ENCODE measurements around the gene PACRG.
A peak's percentile ranks its signal among the peaks of the same experiment; 100 is the strongest.

Gene PACRG

GRCh38 chr6:163176097-163176496, 448.3 kb downstream of the PACRG start:
- H3K4me1 Mint-ChIP-seq = peaks cover 31% of the 10 kb centered on the region
- TF ChIP-seq CTCF (IDR thresholded peaks at IDR 0.05) = no peak
- H3K27ac Mint-ChIP-seq = no peak overlapping the region
- H3K36me3 Mint-ChIP-seq (ENCODE audit: low read depth) = no peaks in the 10 kb centered on the region
- no peak for DNase-seq
- no peaks in the 10 kb centered on the region for H3K9me3 Mint-ChIP-seq
- no peaks in the 10 kb centered on the region for H3K27me3 Mint-ChIP-seq (ENCODE audit: low read depth, poor library complexity)
- no peak overlapping the region for H3K4me3 Mint-ChIP-seq

- H3K4me3 Mint-ChIP-seq = no peak overlapping the region
- H3K27me3 Mint-ChIP-seq (ENCODE audit: low read depth, poor library complexity) = no peaks in the 10 kb centered on the region
- DNase-seq = no peak
- H3K4me1 Mint-ChIP-seq = peaks cover 40% of the 10 kb centered on the region
- H3K9me3 Mint-ChIP-seq = no peaks in the 10 kb centered on the region
- H3K27ac Mint-ChIP-seq = no peak overlapping the region
- TF ChIP-seq CTCF (IDR thresholded peaks at IDR 0.05) = no peak
- no peaks in the 10 kb centered on the region for H3K36me3 Mint-ChIP-seq (ENCODE audit: low read depth)
Observed at GRCh38 chr6:163177007-163177406, 449.2 kb downstream of the PACRG start.

- H3K27me3 Mint-ChIP-seq (ENCODE audit: low read depth, poor library complexity) = no peaks in the 10 kb centered on the region
- DNase-seq = no peak
- H3K27ac Mint-ChIP-seq = no peak overlapping the region
- TF ChIP-seq CTCF (IDR thresholded peaks at IDR 0.05) = no peak
- H3K9me3 Mint-ChIP-seq = no peaks in the 10 kb centered on the region
- H3K4me1 Mint-ChIP-seq = peaks cover 46% of the 10 kb centered on the region
- no peaks in the 10 kb centered on the region for H3K36me3 Mint-ChIP-seq (ENCODE audit: low read depth)
- no peak overlapping the region for H3K4me3 Mint-ChIP-seq
Observed at GRCh38 chr6:163177892-163178420, 450.2 kb downstream of the PACRG start.

GRCh38 chr6:163179061-163179460, 451.3 kb downstream of the PACRG start:
- Mint-ChIP-seq H3K27ac (no peak overlapping the region), H3K4me1 (peaks cover 48% of the 10 kb centered on the region), H3K9me3 (no peaks in the 10 kb centered on the region), H3K4me3 (no peak overlapping the region), H3K36me3 (ENCODE audit: low read depth) (no peaks in the 10 kb centered on the region), H3K27me3 (ENCODE audit: low read depth, poor library complexity) (no peaks in the 10 kb centered on the region)
- TF ChIP-seq CTCF (IDR thresholded peaks at IDR 0.05) = no peak
- DNase-seq = no peak

- no peak for TF ChIP-seq CTCF (IDR thresholded peaks at IDR 0.05)
- Mint-ChIP-seq H3K27me3 (ENCODE audit: low read depth, poor library complexity) (no peaks in the 10 kb centered on the region), H3K9me3 (no peaks in the 10 kb centered on the region), H3K36me3 (ENCODE audit: low read depth) (no peaks in the 10 kb centered on the region), H3K4me3 (no peak overlapping the region), H3K27ac (no peak overlapping the region), H3K4me1 (peaks cover 51% of the 10 kb centered on the region)
- no peak for DNase-seq
Observed at GRCh38 chr6:163179721-163180120, 451.9 kb downstream of the PACRG start.

GRCh38 chr6:163180874-163181541, 453.2 kb downstream of the PACRG start:
- Mint-ChIP-seq H3K36me3 (ENCODE audit: low read depth) (no peaks in the 10 kb centered on the region), H3K4me1 (peaks cover 49% of the 10 kb centered on the region), H3K27ac (no peak overlapping the region), H3K4me3 (no peak overlapping the region), H3K27me3 (ENCODE audit: low read depth, poor library complexity) (peaks cover under 1% of the 10 kb centered on the region), H3K9me3 (no peaks in the 10 kb centered on the region)
- peak; percentile 53 for DNase-seq
- TF ChIP-seq CTCF (IDR thresholded peaks at IDR 0.05) = peak; percentile 59

All from nephron progenitor cell (in vitro differentiated cells).